SK-N-SH treated with all-trans-retinoic acid at 6 μM for 48 hours (cell line): ENCODE results near the gene SGPP1.

ENCODE experiments used
- ARNTL ChIP-seq: fragments of 450-650 bp; formaldehyde crosslinking; IDR thresholded peaks from 2 replicates; pipeline ENCODE4 v1.5.0; 2020; ENCODE audit warnings: low read depth, mild to moderate bottlenecking, moderate library complexity, borderline replicate concordance
- ISL1 ChIP-seq: fragments of 250-450 bp; sonication (Bioruptor Pico); IDR thresholded peaks from 2 replicates; pipeline ENCODE4 v2.1.2; 2022; ENCODE audit warnings: mild to moderate bottlenecking, moderate library complexity
- RARB ChIP-seq: fragments of 250-450 bp; sonication (Bioruptor Pico); IDR thresholded peaks from 2 replicates; pipeline ENCODE4 v1.8.0; 2021; ENCODE audit warnings: mild to moderate bottlenecking, moderate library complexity
- ZFP3 ChIP-seq: fragments of 250-450 bp; sonication (Bioruptor Pico); IDR thresholded peaks from 2 replicates; pipeline ENCODE4 v1.5.0; 2020; ENCODE audit warnings: mild to moderate bottlenecking, moderate library complexity
- ZNF70 ChIP-seq: fragments of 450-650 bp; formaldehyde crosslinking; IDR thresholded peaks from 2 replicates; pipeline ENCODE4 v1.5.0; 2020; ENCODE audit warnings: mild to moderate bottlenecking, moderate library complexity
- ZNF8 ChIP-seq: fragments of 450-650 bp; formaldehyde crosslinking; IDR thresholded peaks from 2 replicates; pipeline ENCODE4 v1.5.0; 2020; ENCODE audit warnings: mild to moderate bottlenecking, moderate library complexity
- TF ChIP-seq, protein P1 (sequence below): fragments of 250-450 bp; sonication (Bioruptor Pico); IDR thresholded peaks from 2 replicates; pipeline ENCODE4 v1.8.0; 2020; ENCODE audit warnings: mild to moderate bottlenecking, moderate library complexity, borderline replicate concordance
- TF ChIP-seq, protein P2 (sequence below): fragments of 250-450 bp; sonication (Bioruptor Pico); IDR thresholded peaks from 2 replicates; pipeline ENCODE4 v1.5.1; 2020; ENCODE audit warnings: low read depth, mild to moderate bottlenecking, moderate library complexity
- TF ChIP-seq, protein P3 (sequence below): fragments of 250-450 bp; sonication (Bioruptor Pico); IDR thresholded peaks from 2 replicates; pipeline ENCODE4 v1.8.0; 2021; ENCODE audit warnings: low read depth, mild to moderate bottlenecking, moderate library complexity, borderline replicate concordance

DNA sequence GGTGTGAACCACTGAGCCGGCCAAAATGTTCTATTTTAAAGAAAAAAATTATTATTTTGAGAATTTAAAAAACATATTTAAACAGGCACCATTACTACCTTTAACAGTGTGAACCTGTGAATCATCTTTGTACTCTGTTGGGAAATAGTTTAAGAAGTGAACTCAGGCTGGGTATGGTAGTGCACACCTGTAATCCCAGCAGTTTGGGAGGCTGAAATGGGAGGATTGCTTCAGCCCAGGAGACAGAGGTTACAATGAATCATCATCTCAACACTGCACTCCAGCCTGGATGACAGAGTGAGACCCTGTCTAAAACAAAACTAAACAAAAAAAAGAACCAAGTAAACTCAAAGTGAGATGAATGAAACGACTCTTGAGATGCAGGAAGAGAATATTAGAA is 83.1 kb downstream of the SGPP1 start:
- TF ChIP-seq, protein P1, sequence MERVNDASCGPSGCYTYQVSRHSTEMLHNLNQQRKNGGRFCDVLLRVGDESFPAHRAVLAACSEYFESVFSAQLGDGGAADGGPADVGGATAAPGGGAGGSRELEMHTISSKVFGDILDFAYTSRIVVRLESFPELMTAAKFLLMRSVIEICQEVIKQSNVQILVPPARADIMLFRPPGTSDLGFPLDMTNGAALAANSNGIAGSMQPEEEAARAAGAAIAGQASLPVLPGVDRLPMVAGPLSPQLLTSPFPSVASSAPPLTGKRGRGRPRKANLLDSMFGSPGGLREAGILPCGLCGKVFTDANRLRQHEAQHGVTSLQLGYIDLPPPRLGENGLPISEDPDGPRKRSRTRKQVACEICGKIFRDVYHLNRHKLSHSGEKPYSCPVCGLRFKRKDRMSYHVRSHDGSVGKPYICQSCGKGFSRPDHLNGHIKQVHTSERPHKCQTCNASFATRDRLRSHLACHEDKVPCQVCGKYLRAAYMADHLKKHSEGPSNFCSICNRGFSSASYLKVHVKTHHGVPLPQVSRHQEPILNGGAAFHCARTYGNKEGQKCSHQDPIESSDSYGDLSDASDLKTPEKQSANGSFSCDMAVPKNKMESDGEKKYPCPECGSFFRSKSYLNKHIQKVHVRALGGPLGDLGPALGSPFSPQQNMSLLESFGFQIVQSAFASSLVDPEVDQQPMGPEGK (CRISPR knock-in tag), result no peak
- no peak for TF ChIP-seq ZFP3 (CRISPR knock-in tag)
- TF ChIP-seq RARB (CRISPR knock-in tag), result no peak
- no peak for TF ChIP-seq ZNF70 (CRISPR knock-in tag)
- TF ChIP-seq, protein P2, sequence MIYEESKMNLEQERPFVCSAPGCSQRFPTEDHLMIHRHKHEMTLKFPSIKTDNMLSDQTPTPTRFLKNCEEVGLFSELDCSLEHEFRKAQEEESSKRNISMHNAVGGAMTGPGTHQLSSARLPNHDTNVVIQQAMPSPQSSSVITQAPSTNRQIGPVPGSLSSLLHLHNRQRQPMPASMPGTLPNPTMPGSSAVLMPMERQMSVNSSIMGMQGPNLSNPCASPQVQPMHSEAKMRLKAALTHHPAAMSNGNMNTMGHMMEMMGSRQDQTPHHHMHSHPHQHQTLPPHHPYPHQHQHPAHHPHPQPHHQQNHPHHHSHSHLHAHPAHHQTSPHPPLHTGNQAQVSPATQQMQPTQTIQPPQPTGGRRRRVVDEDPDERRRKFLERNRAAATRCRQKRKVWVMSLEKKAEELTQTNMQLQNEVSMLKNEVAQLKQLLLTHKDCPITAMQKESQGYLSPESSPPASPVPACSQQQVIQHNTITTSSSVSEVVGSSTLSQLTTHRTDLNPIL (CRISPR knock-in tag), result no peak
- no peak for TF ChIP-seq ISL1 (CRISPR knock-in tag)
- TF ChIP-seq ARNTL (CRISPR knock-in tag), result no peak
- TF ChIP-seq ZNF8 (CRISPR knock-in tag), result no peak
- TF ChIP-seq, protein P3, sequence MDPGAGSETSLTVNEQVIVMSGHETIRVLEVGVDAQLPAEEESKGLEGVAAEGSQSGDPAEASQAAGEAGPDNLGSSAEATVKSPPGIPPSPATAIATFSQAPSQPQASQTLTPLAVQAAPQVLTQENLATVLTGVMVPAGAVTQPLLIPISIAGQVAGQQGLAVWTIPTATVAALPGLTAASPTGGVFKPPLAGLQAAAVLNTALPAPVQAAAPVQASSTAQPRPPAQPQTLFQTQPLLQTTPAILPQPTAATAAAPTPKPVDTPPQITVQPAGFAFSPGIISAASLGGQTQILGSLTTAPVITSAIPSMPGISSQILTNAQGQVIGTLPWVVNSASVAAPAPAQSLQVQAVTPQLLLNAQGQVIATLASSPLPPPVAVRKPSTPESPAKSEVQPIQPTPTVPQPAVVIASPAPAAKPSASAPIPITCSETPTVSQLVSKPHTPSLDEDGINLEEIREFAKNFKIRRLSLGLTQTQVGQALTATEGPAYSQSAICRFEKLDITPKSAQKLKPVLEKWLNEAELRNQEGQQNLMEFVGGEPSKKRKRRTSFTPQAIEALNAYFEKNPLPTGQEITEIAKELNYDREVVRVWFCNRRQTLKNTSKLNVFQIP, result no peak
